HepG2 (cell line): Measurements from ENCODE around the gene VAMP5. TPM values are rescaled to one million over a fixed set of nuclear protein-coding genes. Genes with fewer than 3 reads are reported as not detected.
A peak's percentile ranks its signal among the peaks of the same experiment; 100 is the strongest.

Experiments
- AKAP8 ChIP-seq: sonication (generic); formaldehyde crosslinking; IDR thresholded peaks from 2 replicates; pipeline ENCODE4 v1.5.1; 2020; ENCODE audit warnings: mild to moderate bottlenecking, missing genetic modification reagents
- ERF ChIP-seq: IDR thresholded peaks from 2 replicates; pipeline ENCODE4 v1.6.1; 2018; ENCODE audit warnings: missing biosample characterization, missing genetic modification reagents
- FOXA1 ChIP-seq, 2 experiments: fragments of 450-650 bp in 1 of 2; sonication (generic) in 1 of 2; formaldehyde crosslinking in 1 of 2; IDR thresholded peaks; 2 replicates each; pipeline versions ENCODE4 v1.4.0 to v1.6.1; 2016 to 2020; ENCODE audit warnings: missing genetic modification reagents in 1 of 2
- GTF3A ChIP-seq: sonication (generic); formaldehyde crosslinking; conservative IDR thresholded peaks from 2 replicates; pipeline ENCODE4 v1.4.0; 2020; ENCODE audit warnings: mild to moderate bottlenecking, missing genetic modification reagents
- MAFK ChIP-seq, 2 experiments: IDR thresholded peaks in 1 of 2; conservative IDR thresholded peaks in 1 of 2; 2 replicates each; pipeline ENCODE4 v1.6.1; 2011; ENCODE audit warnings: improper control_type of control experiment in 2 of 2, low read length in 2 of 2
- MIER3 ChIP-seq: IDR thresholded peaks from 2 replicates; pipeline ENCODE4 v1.6.1; 2016; ENCODE audit warnings: missing compliant biosample characterization, borderline replicate concordance
- NFE2L2 ChIP-seq: fragments of 150-350 bp; IDR thresholded peaks from 2 replicates; pipeline ENCODE4 v1.6.1; 2014; ENCODE audit warnings: low read length
- PHF8 ChIP-seq: sonication (generic); formaldehyde crosslinking; IDR thresholded peaks from 2 replicates; pipeline ENCODE4 v1.5.0; 2020; ENCODE audit warnings: missing genetic modification reagents
- SMC3 ChIP-seq: IDR thresholded peaks from 2 replicates; pipeline ENCODE4 v1.6.1; 2011; ENCODE audit warnings: low read length, improper control_type of control experiment
- SNRNP70 ChIP-seq: fragments of 200-400 bp; formaldehyde crosslinking; IDR thresholded peaks from 2 replicates; pipeline ENCODE4 v1.6.1; 2017; ENCODE audit warnings: mild to moderate bottlenecking, low read depth, low read length, moderate library complexity
- STAG1 ChIP-seq: sonication (generic); formaldehyde crosslinking; IDR thresholded peaks from 2 replicates; pipeline ENCODE4 v1.4.0; 2020; ENCODE audit warnings: missing genetic modification reagents
- ZBTB42 ChIP-seq: sonication (generic); formaldehyde crosslinking; IDR thresholded peaks from 2 replicates; pipeline ENCODE4 v1.5.0; 2020; ENCODE audit warnings: mild to moderate bottlenecking, missing genetic modification reagents
- ZFP1 ChIP-seq: IDR thresholded peaks from 2 replicates; pipeline ENCODE4 v1.6.1; 2016
- ZNF256 ChIP-seq: sonication (generic); formaldehyde crosslinking; conservative IDR thresholded peaks from 2 replicates; pipeline ENCODE4 v1.4.0; 2020; ENCODE audit warnings: missing genetic modification reagents
- ZNF530 ChIP-seq: sonication (generic); formaldehyde crosslinking; IDR thresholded peaks from 2 replicates; pipeline ENCODE4 v1.5.0; 2020; ENCODE audit warnings: low read depth, mild to moderate bottlenecking, missing genetic modification reagents
- ZNF547 ChIP-seq: sonication (generic); formaldehyde crosslinking; IDR thresholded peaks from 2 replicates; pipeline ENCODE4 v1.5.1; 2020; ENCODE audit warnings: mild to moderate bottlenecking, missing genetic modification reagents
- ZNF580 ChIP-seq: IDR thresholded peaks from 2 replicates; pipeline ENCODE4 v1.6.1; 2016; ENCODE audit warnings: low read depth, borderline replicate concordance
- ZNF605 ChIP-seq: sonication (generic); formaldehyde crosslinking; IDR thresholded peaks from 2 replicates; pipeline ENCODE4 v1.8.0; 2022; ENCODE audit warnings: mild to moderate bottlenecking, missing genetic modification reagents
- ZNF772 ChIP-seq: sonication (generic); formaldehyde crosslinking; IDR thresholded peaks from 2 replicates; pipeline ENCODE4 v1.5.0; 2020; ENCODE audit warnings: mild to moderate bottlenecking, missing genetic modification reagents
- ZNF773 ChIP-seq: sonication (generic); formaldehyde crosslinking; IDR thresholded peaks from 2 replicates; pipeline ENCODE4 v1.4.0; 2020; ENCODE audit warnings: missing genetic modification reagents, borderline replicate concordance
- ZNF788 ChIP-seq: sonication (generic); formaldehyde crosslinking; IDR thresholded peaks from 2 replicates; pipeline ENCODE4 v1.5.0; 2020; ENCODE audit warnings: mild to moderate bottlenecking, missing genetic modification reagents, borderline replicate concordance
- ZSCAN9 ChIP-seq: IDR thresholded peaks from 2 replicates; pipeline ENCODE4 v1.6.1; 2016; ENCODE audit warnings: borderline replicate concordance
- polyA plus RNA-seq, 8 experiments: library from polyadenylated mRNA; depleted of rRNA in 3 of 8; stranded (reverse) in 7 of 8; unstranded in 1 of 8; fragments of >200 nt; fragmentation: Illumina TruSeq in 4 of 8; extraction: Trizol in 4 of 8; gene quantifications; 2 replicates each; pipeline versions ENCODE4 v1.2.1 to v1.2.3, GENCODE V29; 2011 to 2016; ENCODE audit warnings: low read depth in 4 of 8, missing spikeins in 1 of 8, mixed read lengths in 1 of 8; ENCODE audit not compliant: insufficient read depth in 1 of 8
- total RNA-seq, 5 experiments: library from RNA; depleted of rRNA; stranded (reverse); fragments of >200 nt; fragmentation: Illumina TruSeq; extraction: Trizol; gene quantifications; 2 replicates each; pipeline ENCODE4 v1.2.3, GENCODE V29; 2016; ENCODE audit warnings: low read depth in 1 of 5
- TF ChIP-seq, protein P1 (sequence below): sonication (generic); formaldehyde crosslinking; IDR thresholded peaks from 2 replicates; pipeline ENCODE4 v1.8.0; 2022; ENCODE audit warnings: missing genetic modification reagents, mild to moderate bottlenecking, inconsistent platforms, borderline replicate concordance
- TF ChIP-seq, protein P2 (sequence below): sonication (generic); formaldehyde crosslinking; IDR thresholded peaks from 2 replicates; pipeline ENCODE4 v1.4.0; 2020; ENCODE audit warnings: missing genetic modification reagents
- TF ChIP-seq, protein P3 (sequence below): sonication (generic); formaldehyde crosslinking; IDR thresholded peaks from 2 replicates; pipeline ENCODE4 v1.9.0; 2022; ENCODE audit warnings: missing genetic modification reagents, mild to moderate bottlenecking, borderline replicate concordance

VAMP5 gene
- total and polyA plus RNA-seq, 2 of the 13 experiments (the other 11 are each of a cell fraction or from before 2014, with no cell fraction given): 7.2 to 56.7 TPM

DNA sequence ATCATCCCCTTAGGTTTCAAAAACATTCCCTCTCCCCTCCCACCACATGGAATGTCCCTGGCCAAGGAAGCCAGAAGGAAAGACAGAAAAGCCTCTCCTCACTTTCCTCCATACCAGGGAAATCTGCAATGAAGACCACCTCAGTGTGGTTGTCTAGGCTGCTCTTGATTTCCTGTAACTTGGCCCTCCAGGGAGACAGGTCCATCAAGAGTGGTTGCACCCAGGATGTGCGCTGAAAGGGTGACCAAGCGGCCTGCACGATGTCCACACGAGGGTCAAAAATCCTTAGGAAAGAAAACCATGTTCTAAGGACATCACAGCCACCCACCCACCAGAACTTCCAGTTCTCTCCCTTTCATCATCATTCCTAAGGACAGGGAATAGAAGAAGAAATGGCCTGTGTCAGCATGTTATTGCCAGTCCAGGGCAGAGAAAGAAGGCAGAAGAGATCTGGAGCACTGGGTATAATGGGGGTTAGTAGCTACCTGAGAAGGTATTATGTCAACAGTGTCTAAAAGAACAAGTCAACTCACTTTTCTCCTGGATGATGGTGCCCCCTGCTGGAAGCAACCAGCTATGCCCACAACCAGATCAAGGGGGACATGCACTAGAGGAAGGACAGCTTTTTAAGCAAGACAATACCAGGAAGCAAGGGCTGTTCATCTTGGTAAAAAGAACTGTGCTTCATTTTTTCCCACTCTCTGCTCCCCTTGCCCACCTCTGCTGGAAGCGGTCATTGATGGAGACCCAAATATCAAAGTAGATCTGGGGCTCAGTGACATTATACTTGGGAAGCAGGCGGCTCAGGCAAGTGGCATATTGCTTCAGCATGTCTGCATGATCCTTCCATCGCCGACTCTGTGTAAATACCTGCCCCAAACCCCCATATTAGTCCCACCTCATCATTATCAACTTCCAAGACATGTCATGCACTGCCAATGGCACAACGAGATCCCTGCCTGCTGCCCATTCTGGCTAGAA lies 32.2 kb upstream of the VAMP5 start (continued):
- TF ChIP-seq ZNF773 (no peak), STAG1 (CRISPR knock-in tag) (peak; percentile 98), GTF3A (CRISPR knock-in tag) (0 out of 2 replicates have a peak, but pooled peaks have one; percentile 3), ERF (CRISPR knock-in tag) (peak; percentile 87; the same call in 1 of the 2 replicates), SNRNP70 (no peak), ZNF547 (CRISPR knock-in tag) (0 out of 2 replicates have a peak, but pooled peaks have one; percentile 20), NFE2L2 (no peak), ZNF256 (CRISPR knock-in tag) (no peak), ZBTB42 (CRISPR knock-in tag) (no peak), SMC3 (peak; percentile 99), ZSCAN9 (CRISPR knock-in tag) (0 out of 2 replicates have a peak, but pooled peaks have one; percentile 46), MIER3 (no peak), MAFK (conservative IDR thresholded peaks at IDR 0.05 in 1 of 2, IDR thresholded peaks at IDR 0.05 in 1 of 2; ENCODE audit: low read length in 2 of 2) (peak; percentile 72 to 74), ZNF772 (CRISPR knock-in tag) (peak; percentile 77; the same call in 1 of the 2 replicates), ZNF788 (CRISPR knock-in tag) (peak; percentile 66; the same call in 1 of the 2 replicates), ZNF580 (CRISPR knock-in tag) (peak; percentile 84; the same call in 1 of the 2 replicates), AKAP8 (0 out of 2 replicates have a peak, but pooled peaks have one; percentile 31), ZNF530 (CRISPR knock-in tag) (no peak), FOXA1 (IDR thresholded peaks at IDR 0.05) (peak; percentile 45; the same call in 1 of the 2 replicates), FOXA1 (CRISPR knock-in tag; IDR thresholded peaks at IDR 0.05) (peak; percentile 90), PHF8 (0 out of 2 replicates have a peak, but pooled peaks have one; percentile 22), ZFP1 (0 out of 2 replicates have a peak, but pooled peaks have one; percentile 20), ZNF605 (CRISPR knock-in tag) (peak; percentile 59; the same call in 1 of the 2 replicates)
- TF ChIP-seq, protein P1, sequence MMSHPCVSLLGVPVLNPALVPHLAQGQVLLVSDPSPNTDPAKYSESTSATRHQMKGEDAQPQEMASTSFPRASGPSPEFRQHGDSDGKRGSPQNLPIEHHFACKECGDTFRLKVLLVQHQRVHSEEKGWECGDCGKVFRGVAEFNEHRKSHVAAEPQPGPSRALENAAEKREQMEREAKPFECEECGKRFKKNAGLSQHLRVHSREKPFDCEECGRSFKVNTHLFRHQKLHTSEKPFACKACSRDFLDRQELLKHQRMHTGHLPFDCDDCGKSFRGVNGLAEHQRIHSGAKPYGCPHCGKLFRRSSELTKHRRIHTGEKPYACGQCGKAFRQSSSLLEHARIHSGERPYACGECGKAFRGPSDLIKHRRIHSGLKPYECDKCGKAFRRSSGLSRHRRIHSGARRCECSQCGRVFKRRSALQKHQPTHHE: no peak
- TF ChIP-seq, protein P2, sequence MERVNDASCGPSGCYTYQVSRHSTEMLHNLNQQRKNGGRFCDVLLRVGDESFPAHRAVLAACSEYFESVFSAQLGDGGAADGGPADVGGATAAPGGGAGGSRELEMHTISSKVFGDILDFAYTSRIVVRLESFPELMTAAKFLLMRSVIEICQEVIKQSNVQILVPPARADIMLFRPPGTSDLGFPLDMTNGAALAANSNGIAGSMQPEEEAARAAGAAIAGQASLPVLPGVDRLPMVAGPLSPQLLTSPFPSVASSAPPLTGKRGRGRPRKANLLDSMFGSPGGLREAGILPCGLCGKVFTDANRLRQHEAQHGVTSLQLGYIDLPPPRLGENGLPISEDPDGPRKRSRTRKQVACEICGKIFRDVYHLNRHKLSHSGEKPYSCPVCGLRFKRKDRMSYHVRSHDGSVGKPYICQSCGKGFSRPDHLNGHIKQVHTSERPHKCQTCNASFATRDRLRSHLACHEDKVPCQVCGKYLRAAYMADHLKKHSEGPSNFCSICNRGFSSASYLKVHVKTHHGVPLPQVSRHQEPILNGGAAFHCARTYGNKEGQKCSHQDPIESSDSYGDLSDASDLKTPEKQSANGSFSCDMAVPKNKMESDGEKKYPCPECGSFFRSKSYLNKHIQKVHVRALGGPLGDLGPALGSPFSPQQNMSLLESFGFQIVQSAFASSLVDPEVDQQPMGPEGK: peak; percentile 51; the same call in 1 of the 2 replicates
- TF ChIP-seq, protein P3, sequence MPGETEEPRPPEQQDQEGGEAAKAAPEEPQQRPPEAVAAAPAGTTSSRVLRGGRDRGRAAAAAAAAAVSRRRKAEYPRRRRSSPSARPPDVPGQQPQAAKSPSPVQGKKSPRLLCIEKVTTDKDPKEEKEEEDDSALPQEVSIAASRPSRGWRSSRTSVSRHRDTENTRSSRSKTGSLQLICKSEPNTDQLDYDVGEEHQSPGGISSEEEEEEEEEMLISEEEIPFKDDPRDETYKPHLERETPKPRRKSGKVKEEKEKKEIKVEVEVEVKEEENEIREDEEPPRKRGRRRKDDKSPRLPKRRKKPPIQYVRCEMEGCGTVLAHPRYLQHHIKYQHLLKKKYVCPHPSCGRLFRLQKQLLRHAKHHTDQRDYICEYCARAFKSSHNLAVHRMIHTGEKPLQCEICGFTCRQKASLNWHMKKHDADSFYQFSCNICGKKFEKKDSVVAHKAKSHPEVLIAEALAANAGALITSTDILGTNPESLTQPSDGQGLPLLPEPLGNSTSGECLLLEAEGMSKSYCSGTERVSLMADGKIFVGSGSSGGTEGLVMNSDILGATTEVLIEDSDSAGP: 0 out of 2 replicates have a peak, but pooled peaks have one; percentile 4
